Activated T-cell treated with anti-CD3 and anti-CD28 coated beads for 1 hour (primary cell): ENCODE results near the gene KCNJ5.
"Not testable (repeated sequence)": the region's sequence is repeated elsewhere in the genome, so short reads cannot be mapped to it uniquely, and the experiment has no call there.

ENCODE experiments used
- DNase-seq: peaks from one replicate; pipeline ENCODE4 v3.0.0-alpha.2; 2020; ENCODE audit warnings: low read depth

The KCNJ5 gene

GRCh38 chr11:128913806-128914205 is 22.6 kb downstream of the KCNJ5 start:
- no peak for DNase-seq

- no peak for DNase-seq
Observed at GRCh38 chr11:128914216-128915148, 23.3 kb downstream of the KCNJ5 start.

GRCh38 chr11:128915149-128915521 is 24.0 kb downstream of the KCNJ5 start:
- no peak for DNase-seq

GRCh38 chr11:128916037-128916572 is 24.9 kb downstream of the KCNJ5 start:
- no peak for DNase-seq

- DNase-seq, result no peak
Observed at GRCh38 chr11:128916681-128917080, 25.5 kb downstream of the KCNJ5 start.

GRCh38 chr11:128917144-128917724 is 26.1 kb downstream of the KCNJ5 start:
- no peak for DNase-seq

- no peak for DNase-seq
Observed at GRCh38 chr11:128919216-128919615, 28.1 kb downstream of the KCNJ5 start.

GRCh38 chr11:128919635-128920034 is 28.5 kb downstream of the KCNJ5 start:
- DNase-seq, result not testable (repeated sequence)

GRCh38 chr11:128920666-128921065 is 29.5 kb downstream of the KCNJ5 start:
- DNase-seq, result no peak

GRCh38 chr11:128921793-128922192 is 30.6 kb downstream of the KCNJ5 start:
- DNase-seq, result no peak

GRCh38 chr11:128924104-128924503 is 32.9 kb downstream of the KCNJ5 start:
- DNase-seq, result no peak

- DNase-seq, result no peak
Observed at GRCh38 chr11:128924510-128925249, 33.5 kb downstream of the KCNJ5 start.

GRCh38 chr11:128925250-128925600 is 34.1 kb downstream of the KCNJ5 start:
- no peak for DNase-seq

- no peak for DNase-seq
Observed at GRCh38 chr11:128926000-128926399, 34.8 kb downstream of the KCNJ5 start.

GRCh38 chr11:128926437-128927107 is 35.4 kb downstream of the KCNJ5 start:
- DNase-seq, result no peak

GRCh38 chr11:128927108-128927461 is 35.9 kb downstream of the KCNJ5 start:
- no peak for DNase-seq

- no peak for DNase-seq
Observed at GRCh38 chr11:128927683-128928336, 36.7 kb downstream of the KCNJ5 start.

GRCh38 chr11:128928400-128928799 is 37.2 kb downstream of the KCNJ5 start:
- no peak for DNase-seq

GRCh38 chr11:128929468-128929867 is 38.3 kb downstream of the KCNJ5 start:
- DNase-seq, result no peak

GRCh38 chr11:128929991-128930390 is 38.8 kb downstream of the KCNJ5 start:
- DNase-seq, result no peak

GRCh38 chr11:128931066-128931465 is 39.9 kb downstream of the KCNJ5 start:
- DNase-seq, result no peak

- DNase-seq, result no peak
Observed at GRCh38 chr11:128931668-128932067, 40.5 kb downstream of the KCNJ5 start.
